ENCODE measurements around the gene ABHD4. TPM values are rescaled to one million over a fixed set of nuclear protein-coding genes. Genes with fewer than 3 reads are reported as not detected.
A peak's percentile ranks its signal among the peaks of the same experiment; 100 is the strongest.
"Not testable (repeated sequence)": the region's sequence is repeated elsewhere in the genome, so short reads cannot be mapped to it uniquely, and the experiment has no call there.

ABHD4 gene
- total RNA-seq, 4 donors from 2014 or later: 18.7 to 42.3 (median 27.7) TPM

DNA sequence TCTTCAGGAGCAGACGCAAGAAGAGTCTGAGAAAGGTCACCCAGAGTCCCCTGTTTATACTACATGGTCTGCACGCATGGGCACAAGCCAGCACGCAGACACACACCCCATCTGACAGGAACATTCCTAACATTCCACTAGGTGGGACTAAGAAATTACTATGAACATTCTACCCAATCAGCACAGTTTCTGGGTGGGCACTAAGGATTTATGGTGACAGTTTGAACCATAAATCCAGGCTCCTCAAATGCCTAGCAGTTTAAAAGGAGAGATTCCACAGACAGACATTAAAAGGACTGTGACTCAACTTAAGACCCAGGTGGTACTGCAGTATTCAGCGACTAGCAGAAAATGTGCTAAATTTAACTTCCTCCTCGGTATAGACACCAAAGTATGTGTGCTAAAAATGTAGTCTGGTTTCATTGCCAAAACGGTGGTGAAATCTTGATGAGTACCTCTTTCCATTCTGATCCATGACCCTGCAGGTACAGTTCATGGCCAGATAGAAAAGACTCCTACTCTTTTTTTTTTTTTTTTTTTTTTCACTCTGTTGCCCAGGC lies 16.2 kb downstream of the ABHD4 start:
- DNase-seq (ENCODE audit: extremely low spot score): no peak
- Histone ChIP-seq H3K4me3 (no peak overlapping the region), H3K27ac (replicated peaks in 1 of 4) (peak overlapping the region; percentile 36 to 78 (median 54)), H3K36me3 (peaks cover 19 to 42% (median 29%) of the 10 kb centered on the region in 4 donors), H3K27me3 (no peaks in the 10 kb centered on the region), H3K9me3 (no peaks in the 10 kb centered on the region), H3K4me1 (peaks cover 8 to 18% (median 16%) of the 10 kb centered on the region in 4 donors)
- WGBS: 15% methylated on average over 6 of the region's 6 CpGs
- intact Hi-C loops (cut with DNase I): no loop called here
- TF ChIP-seq EP300 (IDR thresholded peaks at IDR 0.05): peak; percentile 21
- peak; percentile 51 to 69 for TF ChIP-seq POLR2AphosphoS5 (IDR thresholded peaks at IDR 0.05)
- no peak for TF ChIP-seq POLR2A (IDR thresholded peaks at IDR 0.05; ENCODE audit: low read depth)
- TF ChIP-seq, protein P1, sequence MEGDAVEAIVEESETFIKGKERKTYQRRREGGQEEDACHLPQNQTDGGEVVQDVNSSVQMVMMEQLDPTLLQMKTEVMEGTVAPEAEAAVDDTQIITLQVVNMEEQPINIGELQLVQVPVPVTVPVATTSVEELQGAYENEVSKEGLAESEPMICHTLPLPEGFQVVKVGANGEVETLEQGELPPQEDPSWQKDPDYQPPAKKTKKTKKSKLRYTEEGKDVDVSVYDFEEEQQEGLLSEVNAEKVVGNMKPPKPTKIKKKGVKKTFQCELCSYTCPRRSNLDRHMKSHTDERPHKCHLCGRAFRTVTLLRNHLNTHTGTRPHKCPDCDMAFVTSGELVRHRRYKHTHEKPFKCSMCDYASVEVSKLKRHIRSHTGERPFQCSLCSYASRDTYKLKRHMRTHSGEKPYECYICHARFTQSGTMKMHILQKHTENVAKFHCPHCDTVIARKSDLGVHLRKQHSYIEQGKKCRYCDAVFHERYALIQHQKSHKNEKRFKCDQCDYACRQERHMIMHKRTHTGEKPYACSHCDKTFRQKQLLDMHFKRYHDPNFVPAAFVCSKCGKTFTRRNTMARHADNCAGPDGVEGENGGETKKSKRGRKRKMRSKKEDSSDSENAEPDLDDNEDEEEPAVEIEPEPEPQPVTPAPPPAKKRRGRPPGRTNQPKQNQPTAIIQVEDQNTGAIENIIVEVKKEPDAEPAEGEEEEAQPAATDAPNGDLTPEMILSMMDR (IDR thresholded peaks at IDR 0.05): no peak

- H3K4me3 ChIP-seq; H3K9me3 ChIP-seq; DNase-seq (ENCODE audit: extremely low spot score); H3K27ac ChIP-seq (replicated peaks in 1 of 4); intact Hi-C loops (cut with DNase I); H3K27me3 ChIP-seq: not testable (repeated sequence)
- peaks cover 8 to 18% (median 16%) of the 10 kb centered on the region in 4 donors for H3K4me1 ChIP-seq
- peaks cover 5 to 28% (median 15%) of the 10 kb centered on the region in 4 donors for H3K36me3 ChIP-seq
- WGBS: 95% methylated on average over 2 of the region's 2 CpGs
Observed at GRCh38 chr14:22615765-22616164, 17.7 kb downstream of the ABHD4 start.

- DNase-seq (ENCODE audit: extremely low spot score): no peak
- no peaks in the 10 kb centered on the region for H3K27me3 ChIP-seq
- H3K4me3 ChIP-seq: no peak overlapping the region
- intact Hi-C loops (cut with DNase I): no loop called here
- H3K27ac ChIP-seq (replicated peaks in 1 of 4): no peak overlapping the region
- no peaks in the 10 kb centered on the region for H3K4me1 ChIP-seq
- no peaks in the 10 kb centered on the region for H3K36me3 ChIP-seq
- TF ChIP-seq EP300 (IDR thresholded peaks at IDR 0.05) (no peak), POLR2A (IDR thresholded peaks at IDR 0.05; ENCODE audit: low read depth) (no peak), POLR2AphosphoS5 (IDR thresholded peaks at IDR 0.05) (no peak)
- TF ChIP-seq, protein P1 (IDR thresholded peaks at IDR 0.05): no peak
- 82% methylated on average over 2 of the region's 2 CpGs for WGBS
- H3K9me3 ChIP-seq: no peaks in the 10 kb centered on the region
Observed at GRCh38 chr14:22622255-22622654, 24.2 kb downstream of the ABHD4 start.

DNA sequence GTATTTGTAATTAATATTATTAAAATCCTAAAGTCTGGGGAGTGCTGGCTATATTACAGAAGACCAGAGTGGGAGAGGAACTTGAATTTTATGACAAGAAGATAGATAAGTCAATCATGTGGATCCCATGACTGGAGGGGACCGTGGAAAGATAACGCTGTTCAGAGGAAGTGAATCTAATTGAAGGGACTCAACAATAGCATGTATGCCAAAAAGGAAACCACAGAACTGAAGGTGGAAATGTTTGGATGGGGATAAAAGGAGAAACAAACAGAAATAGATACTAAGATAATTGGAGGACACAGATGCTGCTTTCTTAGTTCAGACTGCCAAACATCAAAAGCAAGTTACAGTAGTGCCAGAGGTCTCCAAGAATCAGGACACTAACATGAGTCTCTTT lies 24.9 kb downstream of the ABHD4 start:
- Histone ChIP-seq H3K36me3 (no peaks in the 10 kb centered on the region), H3K27ac (replicated peaks in 1 of 4) (no peak overlapping the region), H3K27me3 (no peaks in the 10 kb centered on the region), H3K4me1 (no peaks in the 10 kb centered on the region), H3K4me3 (no peak overlapping the region), H3K9me3 (no peaks in the 10 kb centered on the region)
- WGBS: 24% methylated on average over 2 of the region's 2 CpGs
- intact Hi-C loops (cut with DNase I): no loop called here
- no peak for TF ChIP-seq EP300 (IDR thresholded peaks at IDR 0.05)
- TF ChIP-seq POLR2AphosphoS5 (IDR thresholded peaks at IDR 0.05): no peak
- TF ChIP-seq, protein P1 (IDR thresholded peaks at IDR 0.05): no peak
- TF ChIP-seq POLR2A (IDR thresholded peaks at IDR 0.05; ENCODE audit: low read depth): no peak
- no peak for DNase-seq (ENCODE audit: extremely low spot score)

GRCh38 chr14:22626590-22626989 lies 28.5 kb downstream of the ABHD4 start:
- Histone ChIP-seq H3K9me3 (no peaks in the 10 kb centered on the region), H3K27me3 (no peaks in the 10 kb centered on the region), H3K27ac (replicated peaks in 1 of 4) (no peak overlapping the region), H3K4me1 (no peaks in the 10 kb centered on the region), H3K4me3 (no peak overlapping the region), H3K36me3 (no peaks in the 10 kb centered on the region)
- intact Hi-C loops (cut with DNase I): no loop called here
- no peak for DNase-seq (ENCODE audit: extremely low spot score)
- TF ChIP-seq EP300 (IDR thresholded peaks at IDR 0.05) (no peak), POLR2A (IDR thresholded peaks at IDR 0.05; ENCODE audit: low read depth) (no peak), POLR2AphosphoS5 (IDR thresholded peaks at IDR 0.05) (no peak)
- TF ChIP-seq, protein P1 (IDR thresholded peaks at IDR 0.05): no peak
- 88% methylated on average over 6 of the region's 6 CpGs for WGBS
